ENCODE data around the gene CMTM2. TPM values are rescaled to one million over a fixed set of nuclear protein-coding genes. Genes with fewer than 3 reads are reported as not detected.

CMTM2 gene
- total and polyA plus RNA-seq, 2 donors (not counting 1 experiment from before 2014, with no cell fraction given): not detected

GRCh38 chr16:66575060-66575459, 4.2 kb upstream of the CMTM2 start:
- Histone ChIP-seq H3K36me3 (replicated peaks in 1 of 2; ENCODE audit: control extremely low read depth in 1 of 2, control insufficient read depth in 1 of 2, extremely low read depth in 1 of 2, insufficient read depth in 2 of 2, low read length in 1 of 2) (no peaks in the 10 kb centered on the region), H3K4me2 (replicated peaks; ENCODE audit: low read depth, low read length, poor library complexity, severe bottlenecking) (no peak overlapping the region), H3K4me1 (ENCODE audit: control insufficient read depth in 2 of 2, insufficient read depth in 2 of 2, low read length in 2 of 2) (peaks cover 13 to 19% of the 10 kb centered on the region in 2 donors), H3K27ac (ENCODE audit: low read length in 2 of 2) (no peak overlapping the region), H3K9ac (ENCODE audit: low read length) (no peak overlapping the region), H3K27me3 (replicated peaks in 1 of 4; ENCODE audit: control extremely low read depth in 1 of 4, control insufficient read depth in 3 of 4, insufficient read depth in 4 of 4, low read length in 3 of 4) (peaks cover 0 to 33% (median 25%) of the 10 kb centered on the region in 4 experiments), H4K20me1 (ENCODE audit: control insufficient read depth, insufficient read depth, low read length, poor library complexity, severe bottlenecking) (peaks cover 5% of the 10 kb centered on the region), H3K4me3 (ENCODE audit: control extremely low read depth in 1 of 5, extremely low read depth in 1 of 5, insufficient read depth in 1 of 5, low read depth in 2 of 5, low read length in 4 of 5) (no peak overlapping the region), H2AFZ (ENCODE audit: insufficient read depth, low read depth, low read length, poor library complexity, severe bottlenecking) (no peak overlapping the region), H3K9me3 (ENCODE audit: control extremely low read depth in 1 of 3, control insufficient read depth in 2 of 3, insufficient read depth in 1 of 3, low read length in 2 of 3) (peaks cover 0 to 2% (median 0%) of the 10 kb centered on the region in 3 donors), H3K79me2 (ENCODE audit: control insufficient read depth, insufficient read depth, low read length) (no peaks in the 10 kb centered on the region)
- Mint-ChIP-seq H3K4me3 (no peak overlapping the region), H3K27ac (no peak overlapping the region), H3K4me1 (peaks cover 13% of the 10 kb centered on the region), H3K9me3 (ENCODE audit: insufficient read depth) (no peaks in the 10 kb centered on the region), H3K27me3 (peaks cover 32% of the 10 kb centered on the region)
- no peak for DNase-seq
- no peak for ATAC-seq (ENCODE audit: low read depth)
- ChIA-PET CTCF (no interaction called here), POLR2A (interaction anchor here (0.5 kb wide), 1 partner anchor 70 kb away, joined by 9 read pairs; no protein-coding TSS in a partner anchor)
- intact Hi-C loops (cut with micrococcal nuclease): no loop called here
- TF ChIP-seq CTCF (IDR thresholded peaks at IDR 0.05) (no peak), EZH2 (IDR thresholded peaks at IDR 0.05; ENCODE audit: borderline replicate concordance, insufficient read depth, low read depth, low read length, poor library complexity, severe bottlenecking) (no peak)
- WGBS (ENCODE audit: insufficient coverage): no CpG with 5 or more reads among the region's 3 CpGs

- Histone ChIP-seq H3K9me3 (ENCODE audit: control extremely low read depth in 1 of 3, control insufficient read depth in 2 of 3, insufficient read depth in 1 of 3, low read length in 2 of 3) (peaks cover 0 to 2% (median 0%) of the 10 kb centered on the region in 3 donors), H3K79me2 (ENCODE audit: control insufficient read depth, insufficient read depth, low read length) (no peaks in the 10 kb centered on the region), H3K36me3 (replicated peaks in 1 of 2; ENCODE audit: control extremely low read depth in 1 of 2, control insufficient read depth in 1 of 2, extremely low read depth in 1 of 2, insufficient read depth in 2 of 2, low read length in 1 of 2) (no peaks in the 10 kb centered on the region), H3K4me3 (ENCODE audit: control extremely low read depth in 1 of 5, extremely low read depth in 1 of 5, insufficient read depth in 1 of 5, low read depth in 2 of 5, low read length in 4 of 5) (no peak overlapping the region), H4K20me1 (ENCODE audit: control insufficient read depth, insufficient read depth, low read length, poor library complexity, severe bottlenecking) (peaks cover 5% of the 10 kb centered on the region), H3K27me3 (replicated peaks in 1 of 4; ENCODE audit: control extremely low read depth in 1 of 4, control insufficient read depth in 3 of 4, insufficient read depth in 4 of 4, low read length in 3 of 4) (peaks cover 0 to 39% (median 28%) of the 10 kb centered on the region in 4 experiments), H2AFZ (ENCODE audit: insufficient read depth, low read depth, low read length, poor library complexity, severe bottlenecking) (no peak overlapping the region), H3K9ac (ENCODE audit: low read length) (no peak overlapping the region), H3K27ac (ENCODE audit: low read length in 2 of 2) (no peak overlapping the region), H3K4me1 (ENCODE audit: control insufficient read depth in 2 of 2, insufficient read depth in 2 of 2, low read length in 2 of 2) (peaks cover 13 to 19% of the 10 kb centered on the region in 2 donors), H3K4me2 (replicated peaks; ENCODE audit: low read depth, low read length, poor library complexity, severe bottlenecking) (no peak overlapping the region)
- intact Hi-C loops (cut with micrococcal nuclease): no loop called here
- H3K27me3 Mint-ChIP-seq: peaks cover 44% of the 10 kb centered on the region
- no peak overlapping the region for H3K27ac Mint-ChIP-seq
- no peak overlapping the region for H3K4me3 Mint-ChIP-seq
- H3K4me1 Mint-ChIP-seq: peaks cover 14% of the 10 kb centered on the region
- H3K9me3 Mint-ChIP-seq (ENCODE audit: insufficient read depth): no peaks in the 10 kb centered on the region
- CTCF ChIA-PET: no interaction called here
- TF ChIP-seq EZH2 (IDR thresholded peaks at IDR 0.05; ENCODE audit: borderline replicate concordance, insufficient read depth, low read depth, low read length, poor library complexity, severe bottlenecking) (no peak), CTCF (IDR thresholded peaks at IDR 0.05) (no peak)
- DNase-seq (no peak), ATAC-seq (ENCODE audit: low read depth) (no peak)
- POLR2A ChIA-PET: no interaction called here
- 100% methylated on average over 3 of the region's 5 CpGs for WGBS (ENCODE audit: insufficient coverage)
Measured at GRCh38 chr16:66576296-66576695, 3.0 kb upstream of the CMTM2 start.

Data from B cell (primary cell).